ENCODE measurements around the gene CLNK. TPM values are rescaled to one million over a fixed set of nuclear protein-coding genes. Genes with fewer than 3 reads are reported as not detected.

CLNK gene
- total and polyA plus RNA-seq, 10 donors = 0.39 to 2.8 (median 1.3) TPM

DNA sequence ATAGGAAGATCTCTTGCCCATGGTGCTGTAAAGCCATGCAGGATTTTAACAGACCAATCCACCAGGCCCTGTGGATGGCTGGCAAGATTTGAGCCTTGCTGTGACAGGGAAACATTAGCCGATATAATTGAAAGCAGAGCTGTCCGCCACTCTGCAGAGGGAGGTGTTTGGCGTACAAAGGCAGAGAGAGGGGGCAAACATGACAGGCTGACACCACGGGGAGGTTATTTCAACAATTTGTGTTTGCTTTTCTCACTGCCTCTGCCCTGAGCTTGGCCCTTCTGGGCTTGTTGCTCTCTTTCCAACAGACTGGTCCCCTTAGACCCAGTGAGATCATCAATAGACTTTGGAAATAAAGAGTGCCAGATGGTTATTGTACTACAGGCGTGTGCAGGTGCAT, 59.4 kb downstream of the CLNK start:
- H3K27me3 ChIP-seq (replicated peaks in 1 of 7) = no peaks in the 10 kb centered on the region
- WGBS, 5 donors = 60 to 78% (median 66%) methylated on average over 5 of the region's 5 CpGs
- intact Hi-C loops (cut with DNase I; ENCODE audit: low total_unique reads) = no loop called here
- H3K36me3 ChIP-seq = no peaks in the 10 kb centered on the region
- no peak overlapping the region for H3K27ac ChIP-seq
- no peaks in the 10 kb centered on the region for H3K4me1 ChIP-seq
- no peak for TF ChIP-seq POLR2AphosphoS5 (IDR thresholded peaks at IDR 0.05)
- TF ChIP-seq POLR2A (IDR thresholded peaks at IDR 0.05) = no peak
- TF ChIP-seq CTCF (IDR thresholded peaks at IDR 0.05 in 8 of 11, conservative IDR thresholded peaks at IDR 0.05 in 3 of 11) = no peak
- no peaks in the 10 kb centered on the region for H3K9me3 ChIP-seq
- no peak for DNase-seq
- H3K4me3 ChIP-seq = no peak overlapping the region

- Histone ChIP-seq H3K9me3 (no peaks in the 10 kb centered on the region), H3K27ac (no peak overlapping the region), H3K36me3 (no peaks in the 10 kb centered on the region), H3K27me3 (replicated peaks in 1 of 7) (no peaks in the 10 kb centered on the region), H3K4me3 (no peak overlapping the region), H3K4me1 (no peaks in the 10 kb centered on the region)
- TF ChIP-seq POLR2AphosphoS5 (IDR thresholded peaks at IDR 0.05) (no peak), CTCF (IDR thresholded peaks at IDR 0.05 in 8 of 11, conservative IDR thresholded peaks at IDR 0.05 in 3 of 11) (no peak), POLR2A (IDR thresholded peaks at IDR 0.05) (no peak)
- no peak for DNase-seq
- WGBS, 5 donors = 80 to 91% (median 86%) methylated on average over 6 of the region's 6 CpGs
- intact Hi-C loops (cut with DNase I; ENCODE audit: low total_unique reads) = no loop called here
These were observed 60.7 kb downstream of the CLNK start for GRCh38 chr4:10623862-10624261.

- H3K4me3 ChIP-seq = no peak overlapping the region
- H3K27ac ChIP-seq = no peak overlapping the region
- intact Hi-C loops (cut with DNase I; ENCODE audit: low total_unique reads) = no loop called here
- no peaks in the 10 kb centered on the region for H3K9me3 ChIP-seq
- no peaks in the 10 kb centered on the region for H3K36me3 ChIP-seq
- 64 to 94% (median 78%) methylated on average over 4 of the region's 4 CpGs for WGBS, 5 donors
- TF ChIP-seq CTCF (IDR thresholded peaks at IDR 0.05 in 8 of 11, conservative IDR thresholded peaks at IDR 0.05 in 3 of 11) = no peak
- no peak for TF ChIP-seq POLR2AphosphoS5 (IDR thresholded peaks at IDR 0.05)
- no peak for TF ChIP-seq POLR2A (IDR thresholded peaks at IDR 0.05)
- no peaks in the 10 kb centered on the region for H3K27me3 ChIP-seq (replicated peaks in 1 of 7)
- H3K4me1 ChIP-seq = no peaks in the 10 kb centered on the region
- DNase-seq = no peak
These were observed 61.3 kb downstream of the CLNK start for GRCh38 chr4:10623241-10623640.

- DNase-seq = no peak
- no peak overlapping the region for H3K4me3 ChIP-seq
- no peak overlapping the region for H3K27ac ChIP-seq
- H3K36me3 ChIP-seq = no peaks in the 10 kb centered on the region
- TF ChIP-seq CTCF (IDR thresholded peaks at IDR 0.05 in 8 of 11, conservative IDR thresholded peaks at IDR 0.05 in 3 of 11) (peak in 9 of 11 experiments; percentile 9 to 52 (median 38)), POLR2A (IDR thresholded peaks at IDR 0.05) (no peak), POLR2AphosphoS5 (IDR thresholded peaks at IDR 0.05) (no peak)
- H3K4me1 ChIP-seq = no peaks in the 10 kb centered on the region
- H3K9me3 ChIP-seq = no peaks in the 10 kb centered on the region
- intact Hi-C loops (cut with DNase I; ENCODE audit: low total_unique reads) = no loop called here
- WGBS, 5 donors = 76 to 87% (median 82%) methylated on average over 2 of the region's 2 CpGs
- no peaks in the 10 kb centered on the region for H3K27me3 ChIP-seq (replicated peaks in 1 of 7)
These were observed 61.8 kb downstream of the CLNK start for GRCh38 chr4:10622728-10623127.
